ENCODE results near the gene TRAP1. TPM values are rescaled to one million over a fixed set of nuclear protein-coding genes. Genes with fewer than 3 reads are reported as not detected.
A peak's percentile ranks its signal among the peaks of the same experiment; 100 is the strongest.
"Not testable (repeated sequence)": the region's sequence is repeated elsewhere in the genome, so short reads cannot be mapped to it uniquely, and the experiment has no call there.

The TRAP1 gene
- total RNA-seq, 1 experiment from 2014 or later: 382 TPM

DNA sequence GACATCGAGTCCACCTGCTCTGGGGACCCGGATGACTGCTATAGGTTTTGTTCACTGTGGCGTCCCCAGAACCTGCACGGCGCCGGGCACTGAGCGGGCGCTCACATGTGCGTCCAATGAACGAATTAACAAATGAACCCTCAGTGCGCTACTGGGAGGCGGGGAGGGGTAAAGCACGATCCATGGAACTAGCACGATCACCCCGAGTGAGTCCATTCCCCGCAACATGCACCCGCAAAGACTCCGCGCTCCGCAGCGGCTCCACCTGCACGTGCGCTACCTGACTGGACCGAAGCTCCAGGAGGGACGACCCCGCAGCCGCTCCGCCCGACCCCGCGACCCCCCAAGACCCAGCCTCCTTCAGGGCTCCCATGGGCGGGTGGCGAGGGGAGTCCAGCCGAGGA, 491 bp downstream of the TRAP1 start:
- H3K4me1 ChIP-seq (ENCODE audit: insufficient read depth, low read length): peaks cover 10% of the 10 kb centered on the region
- DNase-seq: peak; percentile 20
- peak overlapping the region; percentile 99 for H3K9ac ChIP-seq (ENCODE audit: low read length)
- intact Hi-C loops (cut with micrococcal nuclease): no loop called here
- TF ChIP-seq EZH2 (IDR thresholded peaks at IDR 0.05; ENCODE audit: low read length, unreplicated experiment): no peak
- TF ChIP-seq, protein P1, sequence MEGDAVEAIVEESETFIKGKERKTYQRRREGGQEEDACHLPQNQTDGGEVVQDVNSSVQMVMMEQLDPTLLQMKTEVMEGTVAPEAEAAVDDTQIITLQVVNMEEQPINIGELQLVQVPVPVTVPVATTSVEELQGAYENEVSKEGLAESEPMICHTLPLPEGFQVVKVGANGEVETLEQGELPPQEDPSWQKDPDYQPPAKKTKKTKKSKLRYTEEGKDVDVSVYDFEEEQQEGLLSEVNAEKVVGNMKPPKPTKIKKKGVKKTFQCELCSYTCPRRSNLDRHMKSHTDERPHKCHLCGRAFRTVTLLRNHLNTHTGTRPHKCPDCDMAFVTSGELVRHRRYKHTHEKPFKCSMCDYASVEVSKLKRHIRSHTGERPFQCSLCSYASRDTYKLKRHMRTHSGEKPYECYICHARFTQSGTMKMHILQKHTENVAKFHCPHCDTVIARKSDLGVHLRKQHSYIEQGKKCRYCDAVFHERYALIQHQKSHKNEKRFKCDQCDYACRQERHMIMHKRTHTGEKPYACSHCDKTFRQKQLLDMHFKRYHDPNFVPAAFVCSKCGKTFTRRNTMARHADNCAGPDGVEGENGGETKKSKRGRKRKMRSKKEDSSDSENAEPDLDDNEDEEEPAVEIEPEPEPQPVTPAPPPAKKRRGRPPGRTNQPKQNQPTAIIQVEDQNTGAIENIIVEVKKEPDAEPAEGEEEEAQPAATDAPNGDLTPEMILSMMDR (conservative IDR thresholded peaks at IDR 0.05; ENCODE audit: low read depth, low read length): no peak
- no peak for TF ChIP-seq EZH2phosphoT487 (IDR thresholded peaks at IDR 0.05; ENCODE audit: borderline replicate concordance, low read length)
- ATAC-seq: peak; percentile 53
- H3K79me2 ChIP-seq (ENCODE audit: low read length): peaks cover 54% of the 10 kb centered on the region
- no peaks in the 10 kb centered on the region for H3K27me3 ChIP-seq (ENCODE audit: low read length)
- H3K9me2 ChIP-seq (replicated peaks; ENCODE audit: low read length): no peaks in the 10 kb centered on the region
- BruUV-seq (replicated peaks): no TSS peak
- peak overlapping the region; percentile 43 for H3K27ac ChIP-seq (ENCODE audit: low read length)
- H3K4me2 ChIP-seq (ENCODE audit: low read length): peak overlapping the region; percentile 93
- H3K36me3 ChIP-seq (ENCODE audit: low read depth, low read length): peaks cover 4% of the 10 kb centered on the region
- no peaks in the 10 kb centered on the region for H3F3A ChIP-seq (ENCODE audit: low read length, unreplicated experiment)
- ChIA-PET POLR2A (ENCODE audit: unreplicated experiment) (interaction anchor here (0.5 kb wide), 1 partner anchor 16 kb away, joined by 8 read pairs; no protein-coding TSS in a partner anchor), CTCF (no interaction called here)
- peak overlapping the region; percentile 99 for H3K4me3 ChIP-seq (ENCODE audit: low read length)
- no peaks in the 10 kb centered on the region for H3K9me3 ChIP-seq (ENCODE audit: low read length)
- peak overlapping the region; percentile 69 for H2AFZ ChIP-seq (ENCODE audit: low read length)
- H4K20me1 ChIP-seq (ENCODE audit: low read length): no peaks in the 10 kb centered on the region

DNA sequence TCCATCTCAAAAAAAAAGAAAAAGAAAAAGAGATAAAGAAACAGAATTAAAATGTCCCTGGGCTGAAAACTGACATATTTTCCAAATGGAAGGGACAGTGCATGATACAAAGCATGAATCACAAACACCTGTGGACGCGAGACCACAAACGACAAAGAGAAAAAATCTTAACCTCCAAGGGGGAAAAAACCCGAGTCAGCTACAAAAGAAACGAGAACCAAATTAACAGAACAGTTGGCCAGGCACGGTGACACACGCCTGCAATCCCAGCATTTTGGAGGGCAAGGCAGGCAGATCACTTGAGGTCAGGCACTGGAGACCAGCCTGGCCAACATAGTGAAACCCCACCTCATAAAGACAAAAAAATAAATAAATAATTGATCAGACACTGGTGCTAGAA, 1.9 kb downstream of the TRAP1 start:
- Histone ChIP-seq H3K4me2 (ENCODE audit: low read length) (0 out of 2 replicates have a peak overlapping the region, but pooled peaks have one; percentile 44), H3K9me3 (ENCODE audit: low read length) (no peaks in the 10 kb centered on the region), H3K36me3 (ENCODE audit: low read depth, low read length) (peaks cover 4% of the 10 kb centered on the region), H3K27ac (ENCODE audit: low read length) (no peak overlapping the region), H3K4me3 (ENCODE audit: low read length) (no peak overlapping the region), H3K4me1 (ENCODE audit: insufficient read depth, low read length) (peaks cover 10% of the 10 kb centered on the region), H3F3A (ENCODE audit: low read length, unreplicated experiment) (no peaks in the 10 kb centered on the region), H4K20me1 (ENCODE audit: low read length) (no peaks in the 10 kb centered on the region), H2AFZ (ENCODE audit: low read length) (no peak overlapping the region), H3K27me3 (ENCODE audit: low read length) (no peaks in the 10 kb centered on the region), H3K9ac (ENCODE audit: low read length) (no peak overlapping the region), H3K9me2 (replicated peaks; ENCODE audit: low read length) (no peaks in the 10 kb centered on the region), H3K79me2 (ENCODE audit: low read length) (peaks cover 67% of the 10 kb centered on the region)
- no peak for DNase-seq
- BruUV-seq (replicated peaks): no TSS peak
- CTCF ChIA-PET: no interaction called here
- POLR2A ChIA-PET (ENCODE audit: unreplicated experiment): no interaction called here
- intact Hi-C loops (cut with micrococcal nuclease): no loop called here
- ATAC-seq: no peak
- TF ChIP-seq EZH2phosphoT487 (IDR thresholded peaks at IDR 0.05; ENCODE audit: borderline replicate concordance, low read length) (no peak), EZH2 (IDR thresholded peaks at IDR 0.05; ENCODE audit: low read length, unreplicated experiment) (no peak)
- TF ChIP-seq, protein P1 (conservative IDR thresholded peaks at IDR 0.05; ENCODE audit: low read depth, low read length): no peak

DNA sequence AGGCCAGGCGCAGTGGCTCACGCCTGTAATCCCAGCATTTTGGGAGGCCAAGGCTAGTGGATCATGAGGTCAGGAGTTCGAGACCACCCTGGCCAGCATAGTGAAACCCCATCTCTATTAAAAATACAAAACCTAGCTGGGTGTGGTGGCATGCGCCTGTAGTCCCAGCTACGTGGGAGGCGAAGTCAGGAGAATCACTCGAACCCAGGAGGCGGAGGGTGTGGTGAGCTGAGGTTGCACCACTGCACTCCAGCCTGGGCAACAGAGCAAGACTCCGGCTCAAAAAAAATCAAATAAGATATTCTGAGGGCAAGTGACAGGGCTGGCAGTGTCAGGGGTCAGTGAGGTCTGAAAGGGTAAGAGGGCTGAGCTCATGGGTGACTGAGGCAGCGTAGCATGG, 2.9 kb downstream of the TRAP1 start:
- DNase-seq; H4K20me1 ChIP-seq (ENCODE audit: low read length); POLR2A ChIA-PET (ENCODE audit: unreplicated experiment); ATAC-seq; H3K36me3 ChIP-seq (ENCODE audit: low read depth, low read length); intact Hi-C loops (cut with micrococcal nuclease); H3K27me3 ChIP-seq (ENCODE audit: low read length); H3K4me2 ChIP-seq (ENCODE audit: low read length); H3K9me3 ChIP-seq (ENCODE audit: low read length); H3K9me2 ChIP-seq (replicated peaks; ENCODE audit: low read length); H3K9ac ChIP-seq (ENCODE audit: low read length); H3K27ac ChIP-seq (ENCODE audit: low read length); CTCF ChIA-PET; BruUV-seq (replicated peaks); H3K4me3 ChIP-seq (ENCODE audit: low read length); H2AFZ ChIP-seq (ENCODE audit: low read length); H3F3A ChIP-seq (ENCODE audit: low read length, unreplicated experiment): not testable (repeated sequence)
- H3K4me1 ChIP-seq (ENCODE audit: insufficient read depth, low read length): peaks cover 10% of the 10 kb centered on the region
- H3K79me2 ChIP-seq (ENCODE audit: low read length): peaks cover 77% of the 10 kb centered on the region

Data from PC-3 (cell line).